DND-41 (cell line): ENCODE results near the gene MAST4.

Source experiments
- ATAC-seq: fragments of 200-7000 bp; cut with Tn5 transposase; 3 replicates; pipeline ENCODE4 v1.9.1; 2021; ENCODE audit warnings: low read depth; ENCODE audit not compliant: insufficient read depth
- DNase-seq: peaks from one replicate; pipeline ENCODE4 v3.0.0-alpha.2; 2020
- H2AFZ ChIP-seq: 2 replicates; pipeline ENCODE4 v1.6.0; 2012; ENCODE audit warnings: low read depth, low read length
- H3K27ac ChIP-seq: 2 replicates; pipeline ENCODE4 v1.5.1; 2012; ENCODE audit warnings: low read length, inconsistent platforms
- H3K27me3 ChIP-seq: fragments of 200-600 bp; sonication (generic); 2 replicates; pipeline ENCODE4 v1.6.0; 2012; ENCODE audit warnings: low read length, mild to moderate bottlenecking, inconsistent platforms; ENCODE audit not compliant: insufficient read depth, poor library complexity
- H3K36me3 ChIP-seq: 2 replicates; pipeline ENCODE4 v1.5.1; 2012; ENCODE audit warnings: low read length, inconsistent platforms; ENCODE audit not compliant: insufficient read depth
- H3K4me1 ChIP-seq: 2 replicates; pipeline ENCODE4 v1.5.1; 2012; ENCODE audit warnings: mild to moderate bottlenecking, low read length; ENCODE audit not compliant: insufficient read depth
- H3K4me2 ChIP-seq: 2 replicates; pipeline ENCODE4 v1.6.0; 2012; ENCODE audit warnings: mild to moderate bottlenecking, moderate library complexity, low read length, inconsistent platforms; ENCODE audit not compliant: insufficient read depth
- H3K4me3 ChIP-seq, 2 experiments: fragments of 200-600 bp in 1 of 2; shearing (Covaris generic) in 1 of 2; 2 replicates each; pipeline ENCODE4 v1.5.1; 2012 to 2016; ENCODE audit warnings: inconsistent platforms in 2 of 2, low read length in 2 of 2, mild to moderate bottlenecking in 2 of 2, low read depth in 1 of 2, moderate library complexity in 1 of 2
- H3K79me2 ChIP-seq: 2 replicates; pipeline ENCODE4 v1.6.0; 2012; ENCODE audit warnings: low read length, inconsistent platforms; ENCODE audit not compliant: insufficient read depth
- H3K9ac ChIP-seq: 2 replicates; pipeline ENCODE4 v1.6.0; 2012; ENCODE audit warnings: low read depth, mild to moderate bottlenecking, inconsistent platforms, low read length, moderate library complexity
- H3K9me3 ChIP-seq: 2 replicates; pipeline ENCODE4 v1.5.1; 2012; ENCODE audit warnings: low read length, moderate library complexity, mild to moderate bottlenecking, inconsistent platforms; ENCODE audit not compliant: insufficient read depth, severe bottlenecking
- H4K20me1 ChIP-seq: 2 replicates; pipeline ENCODE4 v1.6.0; 2012; ENCODE audit warnings: low read length; ENCODE audit not compliant: insufficient read depth
- EZH2 ChIP-seq: IDR thresholded peaks from 3 replicates; pipeline ENCODE4 v1.6.1; 2012; ENCODE audit warnings: borderline replicate concordance, low read depth, mild to moderate bottlenecking, moderate library complexity, low read length, inconsistent platforms; ENCODE audit not compliant: severe bottlenecking
- TF ChIP-seq, protein P1 (sequence below): IDR thresholded peaks from 2 replicates; pipeline ENCODE4 v1.5.1; 2012; ENCODE audit warnings: borderline replicate concordance, low read length, moderate library complexity, mild to moderate bottlenecking; ENCODE audit not compliant: poor library complexity, severe bottlenecking; ENCODE audit errors: extremely low read depth

MAST4 gene

DNA sequence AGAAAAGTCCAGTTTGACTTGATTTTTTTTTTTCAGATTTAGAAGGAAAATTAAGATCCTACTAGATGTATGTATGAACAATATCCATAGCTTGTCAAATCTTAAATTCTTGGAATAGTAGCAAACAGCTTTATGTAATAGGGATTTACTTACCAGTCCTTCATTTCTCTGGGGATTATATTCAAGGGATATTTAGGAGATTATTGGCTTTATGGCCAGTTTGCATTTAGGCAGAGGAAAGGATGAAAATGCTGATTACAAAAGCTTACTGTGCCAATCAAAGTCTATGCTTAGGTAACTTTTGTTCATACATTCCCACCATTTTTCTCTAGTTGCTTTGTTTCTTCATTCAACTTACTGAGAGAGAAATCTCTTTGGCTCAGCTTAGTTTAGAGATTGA is 47.9 kb downstream of the MAST4 start:
- no peak for DNase-seq
- no peak for ATAC-seq
- TF ChIP-seq, protein P1, sequence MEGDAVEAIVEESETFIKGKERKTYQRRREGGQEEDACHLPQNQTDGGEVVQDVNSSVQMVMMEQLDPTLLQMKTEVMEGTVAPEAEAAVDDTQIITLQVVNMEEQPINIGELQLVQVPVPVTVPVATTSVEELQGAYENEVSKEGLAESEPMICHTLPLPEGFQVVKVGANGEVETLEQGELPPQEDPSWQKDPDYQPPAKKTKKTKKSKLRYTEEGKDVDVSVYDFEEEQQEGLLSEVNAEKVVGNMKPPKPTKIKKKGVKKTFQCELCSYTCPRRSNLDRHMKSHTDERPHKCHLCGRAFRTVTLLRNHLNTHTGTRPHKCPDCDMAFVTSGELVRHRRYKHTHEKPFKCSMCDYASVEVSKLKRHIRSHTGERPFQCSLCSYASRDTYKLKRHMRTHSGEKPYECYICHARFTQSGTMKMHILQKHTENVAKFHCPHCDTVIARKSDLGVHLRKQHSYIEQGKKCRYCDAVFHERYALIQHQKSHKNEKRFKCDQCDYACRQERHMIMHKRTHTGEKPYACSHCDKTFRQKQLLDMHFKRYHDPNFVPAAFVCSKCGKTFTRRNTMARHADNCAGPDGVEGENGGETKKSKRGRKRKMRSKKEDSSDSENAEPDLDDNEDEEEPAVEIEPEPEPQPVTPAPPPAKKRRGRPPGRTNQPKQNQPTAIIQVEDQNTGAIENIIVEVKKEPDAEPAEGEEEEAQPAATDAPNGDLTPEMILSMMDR: no peak
- no peak for TF ChIP-seq EZH2
- Histone ChIP-seq H3K36me3 (no peaks in the 10 kb centered on the region), H2AFZ (no peak overlapping the region), H3K9me3 (no peaks in the 10 kb centered on the region), H3K4me2 (no peak overlapping the region), H3K27ac (no peak overlapping the region), H4K20me1 (no peaks in the 10 kb centered on the region), H3K79me2 (peaks cover 3% of the 10 kb centered on the region; the same call in 1 of the 2 replicates), H3K4me1 (peaks cover 7% of the 10 kb centered on the region; the same call in 1 of the 2 replicates), H3K4me3 (no peak overlapping the region), H3K27me3 (no peaks in the 10 kb centered on the region), H3K9ac (no peak overlapping the region)

DNA sequence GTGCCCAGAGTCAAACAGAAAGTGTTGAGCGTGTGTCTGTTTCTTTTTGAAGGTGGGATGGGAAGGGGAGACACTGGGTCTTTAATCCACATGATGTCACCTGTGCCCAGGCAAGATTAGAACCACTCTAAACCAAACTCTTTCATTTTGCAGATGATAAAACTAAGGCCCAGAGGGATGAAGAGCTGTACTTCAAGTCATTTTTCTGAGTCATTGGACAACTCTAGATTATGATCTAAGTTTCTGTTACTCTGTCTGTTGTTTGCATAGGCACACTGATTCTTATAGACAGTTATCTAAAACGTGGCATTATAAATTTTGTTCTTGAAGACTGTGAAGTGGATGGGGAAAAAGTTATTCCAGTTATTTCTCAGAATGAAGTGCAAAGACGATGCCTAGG is 48.8 kb downstream of the MAST4 start:
- H3K4me1 ChIP-seq: peaks cover 6% of the 10 kb centered on the region; the same call in 1 of the 2 replicates
- H4K20me1 ChIP-seq: no peaks in the 10 kb centered on the region
- no peak overlapping the region for H3K27ac ChIP-seq
- no peaks in the 10 kb centered on the region for H3K27me3 ChIP-seq
- no peak overlapping the region for H3K9ac ChIP-seq
- TF ChIP-seq, protein P1: no peak
- TF ChIP-seq EZH2: no peak
- H3K79me2 ChIP-seq: peaks cover 8% of the 10 kb centered on the region; the same call in 1 of the 2 replicates
- H3K36me3 ChIP-seq: no peaks in the 10 kb centered on the region
- no peak overlapping the region for H3K4me2 ChIP-seq
- H3K9me3 ChIP-seq: peaks cover 3% of the 10 kb centered on the region
- no peak overlapping the region for H3K4me3 ChIP-seq
- DNase-seq: no peak
- ATAC-seq: peak; percentile 53; the same call in 2 of the 3 replicates
- no peak overlapping the region for H2AFZ ChIP-seq

DNA sequence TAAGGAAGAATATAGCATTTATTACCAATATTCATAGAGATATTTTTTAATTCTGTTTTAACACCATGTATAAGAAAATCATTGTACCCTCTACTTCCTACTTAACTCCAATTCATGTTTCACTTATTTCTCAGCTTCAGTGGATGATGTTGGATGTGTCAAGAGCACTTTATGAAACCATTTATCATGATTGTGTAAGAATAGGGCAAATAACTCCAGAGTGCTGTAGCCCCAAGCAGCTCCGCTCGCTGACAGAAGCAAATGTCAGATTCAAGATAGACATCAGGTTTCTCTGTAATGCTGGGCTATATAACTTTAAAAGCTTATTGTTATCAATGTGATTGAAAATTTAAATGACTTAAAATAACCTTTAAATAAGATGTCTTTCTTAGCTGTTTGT is 50.4 kb downstream of the MAST4 start:
- Histone ChIP-seq H3K4me3 (no peak overlapping the region), H3K9me3 (peaks cover 12% of the 10 kb centered on the region), H3K9ac (no peak overlapping the region), H2AFZ (no peak overlapping the region), H3K36me3 (peaks cover 3% of the 10 kb centered on the region; the same call in 1 of the 2 replicates), H3K27me3 (no peaks in the 10 kb centered on the region), H4K20me1 (no peaks in the 10 kb centered on the region), H3K79me2 (peaks cover 11% of the 10 kb centered on the region; the same call in 1 of the 2 replicates), H3K4me2 (no peak overlapping the region), H3K4me1 (peaks cover 6% of the 10 kb centered on the region; the same call in 1 of the 2 replicates), H3K27ac (no peak overlapping the region)
- no peak for ATAC-seq
- no peak for TF ChIP-seq EZH2
- TF ChIP-seq, protein P1: no peak
- no peak for DNase-seq
